SK-N-SH (cell line): ENCODE results near the gene PLOD3. TPM values are rescaled to one million over a fixed set of nuclear protein-coding genes. Genes with fewer than 3 reads are reported as not detected.

Experiments used
- CTCF ChIA-PET: fragments of 300-600, 350-600 bp; formaldehyde crosslinking; extraction: SDS; loops from one replicate; lab custom pipeline; 2021; lab: Yijun Ruan, JAX
- POLR2A ChIA-PET: fragments of 350-600 bp; sonication (Branson Sonifier 250); formaldehyde crosslinking; extraction: SDS; loops from one replicate; lab custom pipeline; 2020; ENCODE audit warnings: antibody characterized with exemption, inconsistent platforms; lab: Yijun Ruan, JAX
- DNase-seq: peaks from one replicate; pipeline ENCODE4 v3.0.0; 2012
- H2AFZ ChIP-seq: fragments of 200-600 bp; sonication (generic); 2 replicates; pipeline ENCODE4 v1.8.1; 2016; ENCODE audit warnings: antibody characterized with exemption, mild to moderate bottlenecking, low read depth
- H3F3A ChIP-seq: fragments of 200-600 bp; sonication (generic); replicated peaks from 2 replicates; pipeline ENCODE3; 2016; ENCODE audit warnings: antibody characterized with exemption, mild to moderate bottlenecking; ENCODE audit not compliant: insufficient read depth
- H3K27ac ChIP-seq, 2 experiments: fragments of 200-500 bp in 1 of 2; fragments of 200-600 bp in 1 of 2; sonication (Bioruptor generic) in 1 of 2; sonication (generic), shearing (Covaris generic) in 1 of 2; 2 replicates each; pipeline versions ENCODE4 v1.5.1 to v1.6.1; 2014 to 2016; ENCODE audit warnings: low read depth in 2 of 2, inconsistent platforms in 1 of 2, low read length in 1 of 2, mild to moderate bottlenecking in 1 of 2, mixed read lengths in 1 of 2
- H3K27me3 ChIP-seq: fragments of 200-600 bp; sonication (generic), shearing (Covaris generic); 2 replicates; pipeline ENCODE4 v1.6.1; 2016; ENCODE audit warnings: mixed run types; ENCODE audit not compliant: insufficient read depth
- H3K36me3 ChIP-seq, 2 experiments: fragments of 200-500 bp in 1 of 2; fragments of 200-600 bp in 1 of 2; sonication (Bioruptor generic) in 1 of 2; sonication (generic) in 1 of 2; replicated peaks in 1 of 2; 2 replicates each; pipeline versions ENCODE3 to v1.5.1; 2014 to 2016; ENCODE audit warnings: low read length in 1 of 2, mild to moderate bottlenecking in 1 of 2; ENCODE audit not compliant: insufficient read depth in 2 of 2, control insufficient read depth in 1 of 2
- H3K4me1 ChIP-seq, 2 experiments: fragments of 200-500 bp in 1 of 2; fragments of 200-600 bp in 1 of 2; sonication (Bioruptor generic) in 1 of 2; sonication (generic), shearing (Covaris generic) in 1 of 2; 2 replicates each; pipeline versions ENCODE4 v1.5.1 to v1.6.1; 2014 to 2016; ENCODE audit warnings: low read depth in 1 of 2, low read length in 1 of 2, mixed run types in 1 of 2; ENCODE audit not compliant: insufficient read depth in 2 of 2, control insufficient read depth in 1 of 2
- H3K4me2 ChIP-seq: fragments of 200-600 bp; sonication (generic), shearing (Covaris generic); 2 replicates; pipeline ENCODE4 v1.6.1; 2017; ENCODE audit warnings: mixed run types
- H3K4me3 ChIP-seq, 2 experiments: fragments of 200-500 bp in 1 of 2; fragments of 200-600 bp in 1 of 2; sonication (Bioruptor generic) in 1 of 2; sonication (generic), shearing (Covaris generic) in 1 of 2; 2 replicates each; pipeline versions ENCODE4 v1.5.1 to v1.8.1; 2014 to 2016; ENCODE audit warnings: low read depth in 2 of 2, inconsistent platforms in 1 of 2, low read length in 1 of 2, mild to moderate bottlenecking in 1 of 2, mixed read lengths in 1 of 2, moderate library complexity in 1 of 2
- H3K79me2 ChIP-seq: fragments of 200-600 bp; sonication (generic); 2 replicates; pipeline ENCODE4 v1.8.1; 2017; ENCODE audit warnings: mild to moderate bottlenecking; ENCODE audit not compliant: insufficient read depth
- H3K9ac ChIP-seq: fragments of 200-600 bp; sonication (generic); 2 replicates; pipeline ENCODE4 v1.6.1; 2017; ENCODE audit warnings: mixed run types
- H3K9me2 ChIP-seq: fragments of 200-600 bp; sonication (generic); 2 replicates; pipeline ENCODE4 v1.6.1; 2017; ENCODE audit warnings: mixed run types
- H3K9me3 ChIP-seq: fragments of 200-600 bp; sonication (generic); 2 replicates; pipeline ENCODE4 v1.6.1; 2017; ENCODE audit warnings: mixed run types, mild to moderate bottlenecking, moderate library complexity
- H4K20me1 ChIP-seq: fragments of 200-600 bp; sonication (generic); 2 replicates; pipeline ENCODE4 v1.6.1; 2017; ENCODE audit warnings: mild to moderate bottlenecking, mixed run types; ENCODE audit not compliant: insufficient read depth
- CTCF ChIP-seq: fragments of 200-600 bp; sonication (generic); IDR thresholded peaks from 2 replicates; pipeline ENCODE4 v1.6.1; 2017; ENCODE audit warnings: antibody characterized with exemption, mild to moderate bottlenecking, moderate library complexity
- ELF1 ChIP-seq: IDR thresholded peaks from 2 replicates; pipeline ENCODE4 v1.4.0; 2012
- GATA2 ChIP-seq: sonication (generic); formaldehyde crosslinking; IDR thresholded peaks from 2 replicates; pipeline ENCODE4 v1.5.0; 2020; ENCODE audit warnings: mild to moderate bottlenecking, missing genetic modification reagents
- MXI1 ChIP-seq: IDR thresholded peaks from 2 replicates; pipeline ENCODE4 v1.6.1; 2012; ENCODE audit warnings: mild to moderate bottlenecking, low read depth, low read length, improper control_type of control experiment
- NFIC ChIP-seq: IDR thresholded peaks from 2 replicates; pipeline ENCODE4 v1.4.0; 2012; ENCODE audit warnings: borderline replicate concordance
- REST ChIP-seq: IDR thresholded peaks from 2 replicates; pipeline ENCODE4 v1.6.1; 2012; ENCODE audit warnings: mild to moderate bottlenecking, low read depth, low read length, moderate library complexity
- TCF12 ChIP-seq: IDR thresholded peaks from 2 replicates; pipeline ENCODE4 v1.4.0; 2012
- USF2 ChIP-seq: fragments of 150-350 bp; IDR thresholded peaks from 2 replicates; pipeline ENCODE4 v1.6.1; 2017; ENCODE audit warnings: antibody characterized with exemption, low read length, low read depth, borderline replicate concordance
- ZBTB33 ChIP-seq: IDR thresholded peaks from 2 replicates; pipeline ENCODE4 v1.4.0; 2012; ENCODE audit warnings: low read depth, borderline replicate concordance
- WGBS: methylation state at CpG from one replicate; pipeline ENCODE4 v1.1.6; 2017; ENCODE audit warnings: low lambda C conversion rate; 5-methylcytosine and 5-hydroxymethylcytosine counted together
- polyA plus RNA-seq, 3 experiments: library from polyadenylated mRNA; depleted of rRNA; stranded (reverse); fragments of >200 nt; gene quantifications; 2 replicates each; pipeline ENCODE4 v1.2.3, GENCODE V29; 2012

The PLOD3 gene
- polyA plus RNA-seq, 1 of the 3 experiments (the other 2 are of a cell fraction) = 276 TPM

- POLR2A ChIA-PET = interaction anchor here (0.6 to 1.2 kb wide), 6 partner anchors 15 to 154 kb away, joined by 3 to 7 read pairs (median 3); partner anchors contain the start of genes IFT22, PLOD3 and ZNHIT1
- Histone ChIP-seq H3K4me1 (no peaks in the 10 kb centered on the region; a peak in 1 of 4 replicates), H3K9me3 (no peaks in the 10 kb centered on the region), H3K27ac (no peak within 1 kb of the TSS), H3K27me3 (no peaks in the 10 kb centered on the region), H3K4me2 (no peak within 1 kb of the TSS), H3F3A (no peaks in the 10 kb centered on the region), H3K36me3 (peaks cover 24 to 46% of the 10 kb centered on the region in 2 experiments), H3K9me2 (no peaks in the 10 kb centered on the region), H4K20me1 (peaks cover under 1% of the 10 kb centered on the region; the same call in 1 of the 2 replicates), H3K79me2 (peaks cover 20% of the 10 kb centered on the region), H2AFZ (no peak within 1 kb of the TSS), H3K4me3 (no peak within 1 kb of the TSS), H3K9ac (no peak within 1 kb of the TSS)
- CTCF ChIA-PET = interaction anchor here (0.7 to 4.7 kb wide), 6 partner anchors 11 to 93 kb away, joined by 3 to 30 read pairs (median 4); no protein-coding TSS in a partner anchor
- DNase-seq = peak; percentile 39
- no peak for TF ChIP-seq ZBTB33
- no peak for TF ChIP-seq USF2
- TF ChIP-seq REST = no peak
- TF ChIP-seq GATA2 (CRISPR knock-in tag) = no peak
- no peak for TF ChIP-seq ELF1
- no peak for TF ChIP-seq TCF12
- TF ChIP-seq NFIC = no peak
- TF ChIP-seq MXI1 = no peak
- TF ChIP-seq CTCF = no peak
- 87% methylated on average over 30 of the region's 31 CpGs for WGBS
Measured at GRCh38 chr7:101237206-101238067, 20.1 kb upstream of the PLOD3 start, which contains the start of gene CLDN15. Gene CLDN15 (minus strand): TSS chr7:101237802. CDS start chr7:101237581, 221 bp downstream.
